ENCODE results near the gene PTPRQ. TPM values are rescaled to one million over a fixed set of nuclear protein-coding genes. Genes with fewer than 3 reads are reported as not detected.
A peak's percentile ranks its signal among the peaks of the same experiment; 100 is the strongest.

The PTPRQ gene
- total RNA-seq, 1 donor from 2014 or later, result 0.07 TPM

DNA sequence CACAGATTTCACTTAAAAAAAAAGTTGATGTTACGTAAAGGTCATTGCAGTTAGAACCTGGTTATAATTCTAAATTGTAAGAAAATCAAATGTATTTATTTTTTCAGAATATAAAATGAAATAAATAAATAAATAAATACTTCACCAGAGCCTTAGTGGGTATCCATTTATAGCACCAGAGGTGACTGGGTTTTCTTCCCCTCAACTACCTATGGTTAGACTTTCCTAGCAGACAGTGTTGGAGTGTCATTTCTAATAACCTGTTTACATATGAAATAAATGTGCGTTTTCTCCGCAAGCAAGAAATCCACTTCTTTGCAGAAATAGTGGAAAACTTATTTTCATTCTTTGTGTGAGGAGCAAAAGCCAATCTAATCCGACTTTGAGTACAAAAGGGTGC lies 269.4 kb downstream of the PTPRQ start:
- Histone ChIP-seq H3K79me2 (ENCODE audit: low read depth) (no peaks in the 10 kb centered on the region), H3K9ac (no peak overlapping the region), H3K36me3 (no peaks in the 10 kb centered on the region), H3K9me3 (ENCODE audit: low read depth) (no peaks in the 10 kb centered on the region), H3K4me1 (peaks cover 40% of the 10 kb centered on the region), H3K4me2 (peak overlapping the region; percentile 75), H2AFZ (replicated peaks) (peak overlapping the region; percentile 40), H3F3A (ENCODE audit: low read depth) (peaks cover 39% of the 10 kb centered on the region), H4K20me1 (ENCODE audit: low read depth) (no peaks in the 10 kb centered on the region), H3K27ac (no peak overlapping the region), H3K4me3 (peak overlapping the region; percentile 37), H3K27me3 (peaks cover 77% of the 10 kb centered on the region)
- H3K4me1 Mint-ChIP-seq, result peaks cover 39% of the 10 kb centered on the region
- DNase-seq (ENCODE audit: low spot score), result no peak
- H3K4me3 Mint-ChIP-seq, result peak overlapping the region; percentile 16
- no peak overlapping the region for H3K27ac Mint-ChIP-seq
- H3K27me3 Mint-ChIP-seq (ENCODE audit: insufficient read depth, low read depth), result peaks cover 33% of the 10 kb centered on the region
- TF ChIP-seq EZH2 (IDR thresholded peaks at IDR 0.05) (no peak), EZH2phosphoT487 (IDR thresholded peaks at IDR 0.05) (no peak)
- TF ChIP-seq, protein P1, sequence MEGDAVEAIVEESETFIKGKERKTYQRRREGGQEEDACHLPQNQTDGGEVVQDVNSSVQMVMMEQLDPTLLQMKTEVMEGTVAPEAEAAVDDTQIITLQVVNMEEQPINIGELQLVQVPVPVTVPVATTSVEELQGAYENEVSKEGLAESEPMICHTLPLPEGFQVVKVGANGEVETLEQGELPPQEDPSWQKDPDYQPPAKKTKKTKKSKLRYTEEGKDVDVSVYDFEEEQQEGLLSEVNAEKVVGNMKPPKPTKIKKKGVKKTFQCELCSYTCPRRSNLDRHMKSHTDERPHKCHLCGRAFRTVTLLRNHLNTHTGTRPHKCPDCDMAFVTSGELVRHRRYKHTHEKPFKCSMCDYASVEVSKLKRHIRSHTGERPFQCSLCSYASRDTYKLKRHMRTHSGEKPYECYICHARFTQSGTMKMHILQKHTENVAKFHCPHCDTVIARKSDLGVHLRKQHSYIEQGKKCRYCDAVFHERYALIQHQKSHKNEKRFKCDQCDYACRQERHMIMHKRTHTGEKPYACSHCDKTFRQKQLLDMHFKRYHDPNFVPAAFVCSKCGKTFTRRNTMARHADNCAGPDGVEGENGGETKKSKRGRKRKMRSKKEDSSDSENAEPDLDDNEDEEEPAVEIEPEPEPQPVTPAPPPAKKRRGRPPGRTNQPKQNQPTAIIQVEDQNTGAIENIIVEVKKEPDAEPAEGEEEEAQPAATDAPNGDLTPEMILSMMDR (IDR thresholded peaks at IDR 0.05), result no peak
- peaks cover 7% of the 10 kb centered on the region for H3K9me3 Mint-ChIP-seq
- peaks cover 4% of the 10 kb centered on the region for H3K36me3 Mint-ChIP-seq

- no peak overlapping the region for H3K9ac ChIP-seq
- peaks cover 27% of the 10 kb centered on the region for H3K27me3 Mint-ChIP-seq (ENCODE audit: insufficient read depth, low read depth)
These were observed 270.0 kb downstream of the PTPRQ start for GRCh38 chr12:80714055-80714454.

GRCh38 chr12:80714846-80715245 lies 270.8 kb downstream of the PTPRQ start:
- Mint-ChIP-seq H3K36me3 (no peaks in the 10 kb centered on the region), H3K9me3 (peaks cover 4% of the 10 kb centered on the region), H3K4me3 (no peak overlapping the region), H3K4me1 (peaks cover 31% of the 10 kb centered on the region), H3K27me3 (ENCODE audit: insufficient read depth, low read depth) (peaks cover 23% of the 10 kb centered on the region), H3K27ac (no peak overlapping the region)
- Histone ChIP-seq H4K20me1 (ENCODE audit: low read depth) (no peaks in the 10 kb centered on the region), H3K27me3 (peaks cover 63% of the 10 kb centered on the region), H3K79me2 (ENCODE audit: low read depth) (no peaks in the 10 kb centered on the region), H3K4me1 (peaks cover 32% of the 10 kb centered on the region), H3F3A (ENCODE audit: low read depth) (peaks cover 34% of the 10 kb centered on the region), H3K9me3 (ENCODE audit: low read depth) (no peaks in the 10 kb centered on the region), H2AFZ (replicated peaks) (no peak overlapping the region), H3K4me3 (peak overlapping the region; percentile 37), H3K27ac (no peak overlapping the region), H3K4me2 (peak overlapping the region; percentile 75), H3K9ac (no peak overlapping the region), H3K36me3 (no peaks in the 10 kb centered on the region)
- TF ChIP-seq EZH2phosphoT487 (IDR thresholded peaks at IDR 0.05) (no peak), EZH2 (IDR thresholded peaks at IDR 0.05) (no peak)
- TF ChIP-seq, protein P1 (IDR thresholded peaks at IDR 0.05), result no peak
- no peak for DNase-seq (ENCODE audit: low spot score)

More at GRCh38 chr12:80714055-80714454, 270.0 kb downstream of the PTPRQ start:
- peak; percentile 73 for DNase-seq (ENCODE audit: low spot score)
- H3K4me3 Mint-ChIP-seq, result peak overlapping the region; percentile 16
- H3K4me1 ChIP-seq, result peaks cover 34% of the 10 kb centered on the region
- no peaks in the 10 kb centered on the region for H3K36me3 ChIP-seq
- H3K27me3 ChIP-seq, result peaks cover 71% of the 10 kb centered on the region
- peak overlapping the region; percentile 37 for H3K4me3 ChIP-seq
- H3K9me3 ChIP-seq (ENCODE audit: low read depth), result no peaks in the 10 kb centered on the region
- TF ChIP-seq EZH2 (IDR thresholded peaks at IDR 0.05) (peak; percentile 28), EZH2phosphoT487 (IDR thresholded peaks at IDR 0.05) (no peak)
- no peaks in the 10 kb centered on the region for H4K20me1 ChIP-seq (ENCODE audit: low read depth)
- H3K79me2 ChIP-seq (ENCODE audit: low read depth), result no peaks in the 10 kb centered on the region
- H3K9me3 Mint-ChIP-seq, result peaks cover 4% of the 10 kb centered on the region
- H2AFZ ChIP-seq (replicated peaks), result peak overlapping the region; percentile 40
- no peaks in the 10 kb centered on the region for H3K36me3 Mint-ChIP-seq
- peaks cover 33% of the 10 kb centered on the region for H3K4me1 Mint-ChIP-seq
- no peak overlapping the region for H3K27ac ChIP-seq
- no peak overlapping the region for H3K27ac Mint-ChIP-seq
- peak overlapping the region; percentile 75 for H3K4me2 ChIP-seq
- H3F3A ChIP-seq (ENCODE audit: low read depth), result peaks cover 39% of the 10 kb centered on the region

- Histone ChIP-seq H3K27me3 (peaks cover 54% of the 10 kb centered on the region), H3K9me3 (ENCODE audit: low read depth) (no peaks in the 10 kb centered on the region), H3K36me3 (no peaks in the 10 kb centered on the region), H3F3A (ENCODE audit: low read depth) (peaks cover 25% of the 10 kb centered on the region), H3K4me1 (peaks cover 32% of the 10 kb centered on the region), H3K4me2 (peak overlapping the region; percentile 75), H3K4me3 (no peak overlapping the region), H2AFZ (replicated peaks) (peak overlapping the region; percentile 55), H3K9ac (no peak overlapping the region), H3K79me2 (ENCODE audit: low read depth) (no peaks in the 10 kb centered on the region), H4K20me1 (ENCODE audit: low read depth) (no peaks in the 10 kb centered on the region), H3K27ac (peak overlapping the region; percentile 68)
- H3K27ac Mint-ChIP-seq, result no peak overlapping the region
- H3K9me3 Mint-ChIP-seq, result peaks cover 4% of the 10 kb centered on the region
- H3K36me3 Mint-ChIP-seq, result no peaks in the 10 kb centered on the region
- H3K27me3 Mint-ChIP-seq (ENCODE audit: insufficient read depth, low read depth), result peaks cover 15% of the 10 kb centered on the region
- H3K4me3 Mint-ChIP-seq, result no peak overlapping the region
- DNase-seq (ENCODE audit: low spot score), result peak; percentile 38
- TF ChIP-seq EZH2phosphoT487 (IDR thresholded peaks at IDR 0.05) (no peak), EZH2 (IDR thresholded peaks at IDR 0.05) (no peak)
- TF ChIP-seq, protein P1 (IDR thresholded peaks at IDR 0.05), result no peak
- H3K4me1 Mint-ChIP-seq, result peaks cover 31% of the 10 kb centered on the region
These were observed 271.7 kb downstream of the PTPRQ start for GRCh38 chr12:80715713-80716249.

All from neural progenitor cell (in vitro differentiated cells).